Tibial nerve (tissue), 4 donors: ENCODE measurements around the gene CNST.

ENCODE experiments used
- EP300 ChIP-seq, 2 donors: sonication (generic); formaldehyde crosslinking; IDR thresholded peaks; one replicate each; pipeline ENCODE4 v1.6.1; 2017; ENCODE audit warnings: antibody characterized with exemption in 2 of 2, mild to moderate bottlenecking in 1 of 2
- TF ChIP-seq, protein P1 (sequence below), 5 experiments: fragments of 200-600 bp in 3 of 5; fragments of 450-650 bp in 2 of 5; sonication (generic) in 3 of 5; IDR thresholded peaks; one replicate each; pipeline ENCODE4 v1.5.1; 2016 to 2019; ENCODE audit warnings: antibody characterized with exemption in 5 of 5, mild to moderate bottlenecking in 3 of 5, moderate library complexity in 2 of 5

- no peak for TF ChIP-seq EP300 (IDR thresholded peaks at IDR 0.05)
- TF ChIP-seq, protein P1, sequence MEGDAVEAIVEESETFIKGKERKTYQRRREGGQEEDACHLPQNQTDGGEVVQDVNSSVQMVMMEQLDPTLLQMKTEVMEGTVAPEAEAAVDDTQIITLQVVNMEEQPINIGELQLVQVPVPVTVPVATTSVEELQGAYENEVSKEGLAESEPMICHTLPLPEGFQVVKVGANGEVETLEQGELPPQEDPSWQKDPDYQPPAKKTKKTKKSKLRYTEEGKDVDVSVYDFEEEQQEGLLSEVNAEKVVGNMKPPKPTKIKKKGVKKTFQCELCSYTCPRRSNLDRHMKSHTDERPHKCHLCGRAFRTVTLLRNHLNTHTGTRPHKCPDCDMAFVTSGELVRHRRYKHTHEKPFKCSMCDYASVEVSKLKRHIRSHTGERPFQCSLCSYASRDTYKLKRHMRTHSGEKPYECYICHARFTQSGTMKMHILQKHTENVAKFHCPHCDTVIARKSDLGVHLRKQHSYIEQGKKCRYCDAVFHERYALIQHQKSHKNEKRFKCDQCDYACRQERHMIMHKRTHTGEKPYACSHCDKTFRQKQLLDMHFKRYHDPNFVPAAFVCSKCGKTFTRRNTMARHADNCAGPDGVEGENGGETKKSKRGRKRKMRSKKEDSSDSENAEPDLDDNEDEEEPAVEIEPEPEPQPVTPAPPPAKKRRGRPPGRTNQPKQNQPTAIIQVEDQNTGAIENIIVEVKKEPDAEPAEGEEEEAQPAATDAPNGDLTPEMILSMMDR (IDR thresholded peaks at IDR 0.05) = no peak
These were observed 74.5 kb downstream of the CNST start for GRCh38 chr1:246640747-246641146.
